ENCODE measurements around the gene RDH12.

DNA sequence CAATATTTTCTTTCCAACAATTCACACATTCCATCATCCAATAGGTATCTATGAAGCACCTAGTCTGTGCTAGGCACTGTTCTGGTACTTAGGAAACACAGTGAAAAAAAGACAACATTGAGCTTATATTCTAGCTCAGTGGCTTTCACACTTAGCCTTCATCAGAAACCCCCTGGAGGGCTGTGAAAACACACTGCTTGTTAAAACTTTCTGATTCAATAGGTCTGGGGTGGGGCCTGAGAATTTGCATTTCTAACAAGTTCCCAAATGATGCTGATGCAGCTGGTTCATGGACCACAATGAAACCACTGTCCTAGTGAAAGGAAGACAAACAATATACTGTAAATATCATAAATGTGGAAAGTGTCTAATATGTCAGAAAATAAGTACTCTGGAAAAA, 33.1 kb upstream of the RDH12 start:
- TF ChIP-seq, protein P1, sequence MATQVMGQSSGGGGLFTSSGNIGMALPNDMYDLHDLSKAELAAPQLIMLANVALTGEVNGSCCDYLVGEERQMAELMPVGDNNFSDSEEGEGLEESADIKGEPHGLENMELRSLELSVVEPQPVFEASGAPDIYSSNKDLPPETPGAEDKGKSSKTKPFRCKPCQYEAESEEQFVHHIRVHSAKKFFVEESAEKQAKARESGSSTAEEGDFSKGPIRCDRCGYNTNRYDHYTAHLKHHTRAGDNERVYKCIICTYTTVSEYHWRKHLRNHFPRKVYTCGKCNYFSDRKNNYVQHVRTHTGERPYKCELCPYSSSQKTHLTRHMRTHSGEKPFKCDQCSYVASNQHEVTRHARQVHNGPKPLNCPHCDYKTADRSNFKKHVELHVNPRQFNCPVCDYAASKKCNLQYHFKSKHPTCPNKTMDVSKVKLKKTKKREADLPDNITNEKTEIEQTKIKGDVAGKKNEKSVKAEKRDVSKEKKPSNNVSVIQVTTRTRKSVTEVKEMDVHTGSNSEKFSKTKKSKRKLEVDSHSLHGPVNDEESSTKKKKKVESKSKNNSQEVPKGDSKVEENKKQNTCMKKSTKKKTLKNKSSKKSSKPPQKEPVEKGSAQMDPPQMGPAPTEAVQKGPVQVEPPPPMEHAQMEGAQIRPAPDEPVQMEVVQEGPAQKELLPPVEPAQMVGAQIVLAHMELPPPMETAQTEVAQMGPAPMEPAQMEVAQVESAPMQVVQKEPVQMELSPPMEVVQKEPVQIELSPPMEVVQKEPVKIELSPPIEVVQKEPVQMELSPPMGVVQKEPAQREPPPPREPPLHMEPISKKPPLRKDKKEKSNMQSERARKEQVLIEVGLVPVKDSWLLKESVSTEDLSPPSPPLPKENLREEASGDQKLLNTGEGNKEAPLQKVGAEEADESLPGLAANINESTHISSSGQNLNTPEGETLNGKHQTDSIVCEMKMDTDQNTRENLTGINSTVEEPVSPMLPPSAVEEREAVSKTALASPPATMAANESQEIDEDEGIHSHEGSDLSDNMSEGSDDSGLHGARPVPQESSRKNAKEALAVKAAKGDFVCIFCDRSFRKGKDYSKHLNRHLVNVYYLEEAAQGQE (IDR thresholded peaks at IDR 0.05; ENCODE audit: low read depth): no peak
- TF ChIP-seq, protein P2, sequence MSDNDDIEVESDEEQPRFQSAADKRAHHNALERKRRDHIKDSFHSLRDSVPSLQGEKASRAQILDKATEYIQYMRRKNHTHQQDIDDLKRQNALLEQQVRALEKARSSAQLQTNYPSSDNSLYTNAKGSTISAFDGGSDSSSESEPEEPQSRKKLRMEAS (IDR thresholded peaks at IDR 0.05): no peak
- no peak for TF ChIP-seq TAF1 (IDR thresholded peaks at IDR 0.05; ENCODE audit: low read depth)
- no peak for TF ChIP-seq CEBPB (IDR thresholded peaks at IDR 0.05)
- TF ChIP-seq EP300 (IDR thresholded peaks at IDR 0.05; ENCODE audit: borderline replicate concordance): no peak
- TF ChIP-seq EGR1 (IDR thresholded peaks at IDR 0.05): no peak
- no peak for TF ChIP-seq FOXM1 (IDR thresholded peaks at IDR 0.05; ENCODE audit: borderline replicate concordance, low read depth)
- TF ChIP-seq, protein P3, sequence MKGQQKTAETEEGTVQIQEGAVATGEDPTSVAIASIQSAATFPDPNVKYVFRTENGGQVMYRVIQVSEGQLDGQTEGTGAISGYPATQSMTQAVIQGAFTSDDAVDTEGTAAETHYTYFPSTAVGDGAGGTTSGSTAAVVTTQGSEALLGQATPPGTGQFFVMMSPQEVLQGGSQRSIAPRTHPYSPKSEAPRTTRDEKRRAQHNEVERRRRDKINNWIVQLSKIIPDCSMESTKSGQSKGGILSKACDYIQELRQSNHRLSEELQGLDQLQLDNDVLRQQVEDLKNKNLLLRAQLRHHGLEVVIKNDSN (IDR thresholded peaks at IDR 0.05): no peak
- TF ChIP-seq RAD21 (IDR thresholded peaks at IDR 0.05; ENCODE audit: low read depth): no peak
- no peak for TF ChIP-seq TCF12 (IDR thresholded peaks at IDR 0.05; ENCODE audit: low read depth)
- no peak for TF ChIP-seq TEAD4 (IDR thresholded peaks at IDR 0.05)
- no peak for TF ChIP-seq ZBTB7A (IDR thresholded peaks at IDR 0.05; ENCODE audit: low read depth)
- TF ChIP-seq NFIC (IDR thresholded peaks at IDR 0.05): no peak
- TF ChIP-seq YY1 (IDR thresholded peaks at IDR 0.05; ENCODE audit: low read depth): no peak

Data from Ishikawa (cell line).